HEK293 (cell line): ENCODE data around the gene DRD4.

Source experiments
- CTCF ChIA-PET: fragments of 350-600 bp; formaldehyde crosslinking; extraction: SDS; loops from one replicate; lab custom pipeline; 2021; ENCODE audit warnings: antibody characterized with exemption; lab: Yijun Ruan, JAX
- POLR2A ChIA-PET: fragments of 300-600 bp; formaldehyde crosslinking; extraction: SDS; loops from one replicate; lab custom pipeline; 2020; ENCODE audit warnings: antibody characterized with exemption, inconsistent platforms; lab: Yijun Ruan, JAX
- H3K27ac ChIP-seq: fragments of 200-500 bp; sonication (Bioruptor generic); 2 replicates; pipeline ENCODE4 v1.5.1; 2014; ENCODE audit warnings: low read depth, low read length, control low read depth, inconsistent platforms; ENCODE audit errors: extremely low read depth
- H3K36me3 ChIP-seq, 2 experiments: fragments of 200-500 bp in 1 of 2; sonication (Bioruptor generic) in 1 of 2; 1 replicate in 1 of 2; 2 replicates in 1 of 2; pipeline ENCODE4 v1.5.1; 2014 to 2017; ENCODE audit warnings: inconsistent platforms in 2 of 2, low read length in 2 of 2; ENCODE audit not compliant: control insufficient read depth in 2 of 2, insufficient read depth in 1 of 2
- H3K4me1 ChIP-seq: fragments of 200-500 bp; sonication (Bioruptor generic); 2 replicates; pipeline ENCODE4 v1.5.1; 2014; ENCODE audit warnings: mild to moderate bottlenecking, low read length, inconsistent platforms; ENCODE audit not compliant: control insufficient read depth, insufficient read depth
- H3K4me3 ChIP-seq: 2 replicates; pipeline ENCODE4 v1.5.1; 2011; ENCODE audit warnings: low read depth, mild to moderate bottlenecking, control low read depth, low read length, moderate library complexity
- H3K9me3 ChIP-seq: fragments of 200-500 bp; sonication (Bioruptor generic); 2 replicates; pipeline ENCODE4 v1.5.1; 2014; ENCODE audit warnings: low read depth, low read length, inconsistent platforms; ENCODE audit not compliant: control insufficient read depth, insufficient read depth
- BCL11A ChIP-seq: fragments of 450-650 bp; formaldehyde crosslinking; IDR thresholded peaks from 2 replicates; pipeline ENCODE4 v1.5.1; 2016; ENCODE audit warnings: low read depth, missing biosample characterization, missing genetic modification characterization
- KLF16 ChIP-seq: fragments of 450-650 bp; formaldehyde crosslinking; IDR thresholded peaks from 2 replicates; pipeline ENCODE4 v1.5.1; 2017; ENCODE audit warnings: missing biosample characterization, missing genetic modification characterization
- KLF8 ChIP-seq: fragments of 450-650 bp; formaldehyde crosslinking; IDR thresholded peaks from 2 replicates; pipeline ENCODE4 v1.5.1; 2016; ENCODE audit warnings: missing biosample characterization, missing genetic modification characterization
- MZF1 ChIP-seq: fragments of 450-650 bp; formaldehyde crosslinking; IDR thresholded peaks from 2 replicates; pipeline ENCODE4 v1.5.1; 2017; ENCODE audit warnings: missing biosample characterization, missing genetic modification characterization, borderline replicate concordance
- WT1 ChIP-seq: fragments of 450-650 bp; formaldehyde crosslinking; IDR thresholded peaks from 2 replicates; pipeline ENCODE4 v1.5.1; 2016; ENCODE audit warnings: missing biosample characterization, missing genetic modification characterization
- ZFP3 ChIP-seq: fragments of 450-650 bp; formaldehyde crosslinking; IDR thresholded peaks from 2 replicates; pipeline ENCODE4 v1.5.1; 2016; ENCODE audit warnings: low read depth, missing biosample characterization, missing genetic modification characterization
- ZIC2 ChIP-seq: fragments of 450-650 bp; formaldehyde crosslinking; IDR thresholded peaks from 2 replicates; pipeline ENCODE4 v1.5.1; 2016; ENCODE audit warnings: missing biosample characterization, missing genetic modification characterization
- ZNF132 ChIP-seq: fragments of 450-650 bp; formaldehyde crosslinking; IDR thresholded peaks from 2 replicates; pipeline ENCODE4 v1.5.1; 2017; ENCODE audit warnings: missing biosample characterization, missing genetic modification characterization, borderline replicate concordance
- ZNF146 ChIP-seq: fragments of 450-650 bp; formaldehyde crosslinking; IDR thresholded peaks from 2 replicates; pipeline ENCODE4 v1.5.1; 2016; ENCODE audit warnings: missing biosample characterization, missing genetic modification characterization
- ZNF175 ChIP-seq: fragments of 450-650 bp; formaldehyde crosslinking; IDR thresholded peaks from 2 replicates; pipeline ENCODE4 v1.5.1; 2016; ENCODE audit warnings: missing biosample characterization, missing genetic modification characterization
- ZNF184 ChIP-seq: fragments of 450-650 bp; IDR thresholded peaks from 2 replicates; pipeline ENCODE4 v1.5.1; 2018; ENCODE audit warnings: missing biosample characterization, mild to moderate bottlenecking, missing genetic modification characterization
- ZNF214 ChIP-seq: fragments of 450-650 bp; formaldehyde crosslinking; IDR thresholded peaks from 2 replicates; pipeline ENCODE4 v1.5.1; 2017; ENCODE audit warnings: missing biosample characterization, mild to moderate bottlenecking, missing genetic modification characterization, borderline replicate concordance
- ZNF221 ChIP-seq: fragments of 450-650 bp; formaldehyde crosslinking; IDR thresholded peaks from 2 replicates; pipeline ENCODE4 v1.5.1; 2017; ENCODE audit warnings: missing biosample characterization, missing genetic modification characterization, borderline replicate concordance
- ZNF274 ChIP-seq, 2 experiments: fragments of 200-500 bp in 1 of 2; fragments of 450-650 bp in 1 of 2; sonication (Bioruptor generic) in 1 of 2; formaldehyde crosslinking in 1 of 2; IDR thresholded peaks; 2 replicates each; pipeline versions ENCODE4 v1.5.1 to v1.6.1; 2014 to 2016; ENCODE audit warnings: borderline replicate concordance in 1 of 2, inconsistent platforms in 1 of 2, low read length in 1 of 2, missing biosample characterization in 1 of 2, missing genetic modification characterization in 1 of 2
- ZNF341 ChIP-seq: fragments of 450-650 bp; formaldehyde crosslinking; IDR thresholded peaks from 2 replicates; pipeline ENCODE4; 2016; ENCODE audit warnings: low read depth, missing biosample characterization, missing genetic modification characterization
- ZNF521 ChIP-seq: fragments of 450-650 bp; formaldehyde crosslinking; IDR thresholded peaks from 2 replicates; pipeline ENCODE4 v1.5.1; 2017; ENCODE audit warnings: missing biosample characterization, mild to moderate bottlenecking, missing genetic modification characterization
- ZNF558 ChIP-seq: fragments of 450-650 bp; formaldehyde crosslinking; IDR thresholded peaks from 2 replicates; pipeline ENCODE4 v1.5.1; 2016; ENCODE audit warnings: missing biosample characterization, missing genetic modification characterization
- ZNF561 ChIP-seq: fragments of 450-650 bp; IDR thresholded peaks from 2 replicates; pipeline ENCODE4 v1.5.1; 2018; ENCODE audit warnings: missing biosample characterization, missing genetic modification characterization, borderline replicate concordance
- ZNF623 ChIP-seq: fragments of 450-650 bp; formaldehyde crosslinking; IDR thresholded peaks from 2 replicates; pipeline ENCODE4 v1.5.1; 2016; ENCODE audit warnings: missing biosample characterization, missing genetic modification characterization
- ZNF701 ChIP-seq: fragments of 450-650 bp; formaldehyde crosslinking; IDR thresholded peaks from 2 replicates; pipeline ENCODE4 v1.5.1; 2016; ENCODE audit warnings: missing biosample characterization, missing genetic modification characterization
- ZNF785 ChIP-seq: fragments of 450-650 bp; formaldehyde crosslinking; IDR thresholded peaks from 2 replicates; pipeline ENCODE4 v1.5.1; 2016; ENCODE audit warnings: missing biosample characterization, missing genetic modification characterization
- TF ChIP-seq, protein P1 (sequence below): fragments of 450-650 bp; formaldehyde crosslinking; IDR thresholded peaks from 2 replicates; pipeline ENCODE4 v1.5.1; 2016; ENCODE audit warnings: missing biosample characterization, missing genetic modification characterization
- TF ChIP-seq, protein P2 (sequence below): fragments of 450-650 bp; formaldehyde crosslinking; IDR thresholded peaks from 2 replicates; pipeline ENCODE4 v1.5.1; 2016; ENCODE audit warnings: missing biosample characterization, missing genetic modification characterization
- TF ChIP-seq, protein P3 (sequence below): fragments of 450-650 bp; formaldehyde crosslinking; IDR thresholded peaks from 2 replicates; pipeline ENCODE4 v1.5.1; 2016; ENCODE audit warnings: missing biosample characterization, missing genetic modification characterization
- TF ChIP-seq, protein P4 (sequence below): fragments of 450-650 bp; formaldehyde crosslinking; IDR thresholded peaks from 2 replicates; pipeline ENCODE4 v1.5.1; 2016; ENCODE audit warnings: missing biosample characterization, missing genetic modification characterization
- TF ChIP-seq, protein P5 (sequence below): fragments of 450-650 bp; formaldehyde crosslinking; IDR thresholded peaks from 2 replicates; pipeline ENCODE4 v1.5.1; 2016; ENCODE audit warnings: missing biosample characterization, missing genetic modification characterization
- TF ChIP-seq, protein P6 (sequence below): fragments of 450-650 bp; formaldehyde crosslinking; IDR thresholded peaks from 2 replicates; pipeline ENCODE4 v1.5.1; 2016; ENCODE audit warnings: missing biosample characterization, missing genetic modification characterization

DRD4 gene

DNA sequence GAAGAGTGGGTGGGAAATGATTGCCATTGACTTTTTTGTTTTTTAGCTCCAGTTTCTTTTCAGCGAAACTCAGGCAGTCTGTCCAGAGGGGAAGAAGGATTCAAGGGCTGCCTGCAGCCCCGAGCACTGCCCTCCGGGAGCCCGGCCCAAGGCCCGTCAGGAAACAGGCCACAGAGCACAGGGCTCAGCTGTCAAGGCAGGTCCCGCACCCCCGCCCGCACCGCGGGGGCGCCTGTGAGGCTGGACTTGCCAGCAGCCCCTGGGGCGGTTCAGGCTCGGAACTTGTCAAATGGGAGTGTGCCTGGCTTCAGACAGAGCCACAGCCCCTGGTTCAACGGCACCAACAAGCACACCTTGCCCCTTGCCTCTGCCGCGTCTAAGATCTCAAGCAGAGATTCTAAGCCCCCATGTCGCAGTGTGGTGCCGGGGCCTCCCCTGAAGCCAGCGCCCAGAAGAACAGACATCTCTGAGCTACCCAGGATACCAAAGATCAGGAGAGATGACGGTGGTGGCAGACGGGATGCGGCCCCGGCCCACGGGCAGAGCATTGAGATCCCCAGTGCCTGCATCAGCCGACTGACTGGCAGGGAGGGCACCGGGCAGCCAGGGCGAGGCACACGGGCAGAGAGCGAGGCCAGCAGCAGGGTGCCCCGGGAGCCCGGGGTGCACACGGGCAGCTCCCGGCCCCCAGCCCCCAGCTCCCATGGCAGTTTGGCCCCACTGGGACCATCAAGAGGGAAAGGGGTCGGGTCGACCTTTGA lies 29.9 kb upstream of the DRD4 start:
- Histone ChIP-seq H3K27ac (no peak overlapping the region), H3K4me3 (no peak overlapping the region), H3K4me1 (no peaks in the 10 kb centered on the region)
- no peak for TF ChIP-seq WT1 (tag by site-specific recombination)
- TF ChIP-seq ZNF623 = no peak
- no peak for TF ChIP-seq ZNF558 (tag by site-specific recombination)
- no peak for TF ChIP-seq KLF8 (tag by site-specific recombination)
- no peak for TF ChIP-seq ZNF561 (tag by site-specific recombination)
- TF ChIP-seq ZNF785 (tag by site-specific recombination) = no peak
- TF ChIP-seq ZNF132 (tag by site-specific recombination) = no peak
- TF ChIP-seq, protein P1, sequence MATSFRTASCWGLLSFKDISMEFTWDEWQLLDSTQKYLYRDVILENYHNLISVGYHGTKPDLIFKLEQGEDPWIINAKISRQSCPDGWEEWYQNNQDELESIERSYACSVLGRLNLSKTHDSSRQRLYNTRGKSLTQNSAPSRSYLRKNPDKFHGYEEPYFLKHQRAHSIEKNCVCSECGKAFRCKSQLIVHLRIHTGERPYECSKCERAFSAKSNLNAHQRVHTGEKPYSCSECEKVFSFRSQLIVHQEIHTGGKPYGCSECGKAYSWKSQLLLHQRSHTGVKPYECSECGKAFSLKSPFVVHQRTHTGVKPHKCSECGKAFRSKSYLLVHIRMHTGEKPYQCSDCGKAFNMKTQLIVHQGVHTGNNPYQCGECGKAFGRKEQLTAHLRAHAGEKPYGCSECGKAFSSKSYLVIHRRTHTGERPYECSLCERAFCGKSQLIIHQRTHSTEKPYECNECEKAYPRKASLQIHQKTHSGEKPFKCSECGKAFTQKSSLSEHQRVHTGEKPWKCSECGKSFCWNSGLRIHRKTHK (tag by site-specific recombination) = no peak
- no peak for TF ChIP-seq ZNF274 (IDR thresholded peaks at IDR 0.05; ENCODE audit: low read length)
- TF ChIP-seq ZNF274 (tag by site-specific recombination; IDR thresholded peaks at IDR 0.05; ENCODE audit: borderline replicate concordance) = no peak
- TF ChIP-seq, protein P2, sequence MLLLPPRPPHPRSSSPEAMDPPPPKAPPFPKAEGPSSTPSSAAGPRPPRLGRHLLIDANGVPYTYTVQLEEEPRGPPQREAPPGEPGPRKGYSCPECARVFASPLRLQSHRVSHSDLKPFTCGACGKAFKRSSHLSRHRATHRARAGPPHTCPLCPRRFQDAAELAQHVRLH (tag by site-specific recombination) = no peak
- TF ChIP-seq, protein P3, sequence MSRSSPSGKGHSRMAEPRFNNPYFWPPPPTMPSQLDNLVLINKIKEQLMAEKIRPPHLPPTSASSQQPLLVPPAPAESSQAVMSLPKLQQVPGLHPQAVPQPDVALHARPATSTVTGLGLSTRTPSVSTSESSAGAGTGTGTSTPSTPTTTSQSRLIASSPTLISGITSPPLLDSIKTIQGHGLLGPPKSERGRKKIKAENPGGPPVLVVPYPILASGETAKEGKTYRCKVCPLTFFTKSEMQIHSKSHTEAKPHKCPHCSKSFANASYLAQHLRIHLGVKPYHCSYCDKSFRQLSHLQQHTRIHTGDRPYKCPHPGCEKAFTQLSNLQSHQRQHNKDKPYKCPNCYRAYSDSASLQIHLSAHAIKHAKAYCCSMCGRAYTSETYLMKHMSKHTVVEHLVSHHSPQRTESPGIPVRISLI (tag by site-specific recombination) = no peak
- no peak for TF ChIP-seq ZNF701
- TF ChIP-seq KLF16 (tag by site-specific recombination) = no peak
- TF ChIP-seq MZF1 = no peak
- no peak for TF ChIP-seq ZNF521 (tag by site-specific recombination)
- TF ChIP-seq ZNF175 (tag by site-specific recombination) = no peak
- no peak for TF ChIP-seq ZNF146
- TF ChIP-seq ZNF184 (tag by site-specific recombination) = no peak
- TF ChIP-seq ZNF214 (tag by site-specific recombination) = no peak
- TF ChIP-seq, all 188 proteins: peak for 0
- no peaks in the 10 kb centered on the region for H3K9me3 ChIP-seq
- ChIA-PET POLR2A (no interaction called here), CTCF (interaction anchor here (0.6 to 0.7 kb wide), 2 partner anchors 108 to 177 kb away, joined by 3 to 4 read pairs; no protein-coding TSS in a partner anchor)
- peaks cover 12 to 95% of the 10 kb centered on the region in 2 experiments; a peak in 2 of 3 replicates for H3K36me3 ChIP-seq

DNA sequence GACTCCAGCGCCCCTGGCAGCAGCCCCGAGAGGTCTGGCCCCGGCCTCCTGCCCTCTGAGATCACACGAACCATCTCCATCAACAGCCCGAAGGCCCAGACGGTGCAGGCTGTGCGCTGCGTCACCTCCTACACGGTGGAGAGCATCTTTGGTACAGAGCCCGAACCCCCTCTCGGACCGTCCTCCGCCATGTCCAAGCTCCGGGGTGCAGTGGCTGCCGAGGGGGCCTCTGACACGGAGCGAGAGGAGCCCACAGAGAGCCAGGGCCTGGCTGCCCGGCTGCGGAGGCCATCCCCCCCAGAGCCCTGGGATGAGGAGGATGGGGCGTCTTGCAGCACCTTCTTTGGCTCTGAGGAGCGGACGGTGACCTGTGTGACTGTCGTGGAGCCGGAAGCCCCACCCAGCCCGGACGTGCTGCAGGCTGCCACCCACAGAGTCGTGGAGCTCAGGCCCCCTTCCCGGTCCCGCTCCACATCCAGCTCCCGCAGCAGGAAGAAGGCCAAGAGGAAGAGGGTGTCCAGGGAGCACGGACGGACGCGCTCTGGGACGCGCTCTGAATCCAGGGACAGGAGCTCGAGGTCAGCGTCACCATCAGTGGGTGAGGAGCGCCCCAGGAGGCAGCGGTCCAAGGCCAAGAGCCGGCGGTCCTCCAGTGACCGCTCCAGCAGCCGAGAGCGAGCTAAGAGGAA lies 29.0 kb upstream of the DRD4 start:
- ChIA-PET CTCF (no interaction called here), POLR2A (no interaction called here)
- Histone ChIP-seq H3K4me3 (no peak overlapping the region), H3K36me3 (peaks cover 6 to 98% of the 10 kb centered on the region in 2 experiments; a peak in 2 of 3 replicates), H3K4me1 (no peaks in the 10 kb centered on the region), H3K27ac (no peak overlapping the region), H3K9me3 (no peaks in the 10 kb centered on the region)
- TF ChIP-seq BCL11A (tag by site-specific recombination) = no peak
- no peak for TF ChIP-seq ZNF221 (tag by site-specific recombination)
- TF ChIP-seq, protein P4, sequence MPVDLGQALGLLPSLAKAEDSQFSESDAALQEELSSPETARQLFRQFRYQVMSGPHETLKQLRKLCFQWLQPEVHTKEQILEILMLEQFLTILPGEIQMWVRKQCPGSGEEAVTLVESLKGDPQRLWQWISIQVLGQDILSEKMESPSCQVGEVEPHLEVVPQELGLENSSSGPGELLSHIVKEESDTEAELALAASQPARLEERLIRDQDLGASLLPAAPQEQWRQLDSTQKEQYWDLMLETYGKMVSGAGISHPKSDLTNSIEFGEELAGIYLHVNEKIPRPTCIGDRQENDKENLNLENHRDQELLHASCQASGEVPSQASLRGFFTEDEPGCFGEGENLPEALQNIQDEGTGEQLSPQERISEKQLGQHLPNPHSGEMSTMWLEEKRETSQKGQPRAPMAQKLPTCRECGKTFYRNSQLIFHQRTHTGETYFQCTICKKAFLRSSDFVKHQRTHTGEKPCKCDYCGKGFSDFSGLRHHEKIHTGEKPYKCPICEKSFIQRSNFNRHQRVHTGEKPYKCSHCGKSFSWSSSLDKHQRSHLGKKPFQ (tag by site-specific recombination) = no peak
- no peak for TF ChIP-seq ZNF341 (tag by site-specific recombination)
- TF ChIP-seq, protein P5, sequence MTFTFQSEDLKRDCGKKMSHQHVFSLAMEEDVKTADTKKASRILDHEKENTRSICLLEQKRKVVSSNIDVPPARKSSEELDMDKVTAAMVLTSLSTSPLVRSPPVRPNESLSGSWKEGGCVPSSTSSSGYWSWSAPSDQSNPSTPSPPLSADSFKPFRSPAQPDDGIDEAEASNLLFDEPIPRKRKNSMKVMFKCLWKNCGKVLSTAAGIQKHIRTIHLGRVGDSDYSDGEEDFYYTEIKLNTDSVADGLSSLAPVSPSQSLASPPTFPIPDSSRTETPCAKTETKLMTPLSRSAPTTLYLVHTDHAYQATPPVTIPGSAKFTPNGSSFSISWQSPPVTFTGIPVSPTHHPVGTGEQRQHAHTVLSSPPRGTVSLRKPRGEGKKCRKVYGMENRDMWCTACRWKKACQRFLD (tag by site-specific recombination) = no peak
- no peak for TF ChIP-seq ZIC2 (tag by site-specific recombination)
- TF ChIP-seq ZFP3 (tag by site-specific recombination) = no peak
- TF ChIP-seq, protein P6, sequence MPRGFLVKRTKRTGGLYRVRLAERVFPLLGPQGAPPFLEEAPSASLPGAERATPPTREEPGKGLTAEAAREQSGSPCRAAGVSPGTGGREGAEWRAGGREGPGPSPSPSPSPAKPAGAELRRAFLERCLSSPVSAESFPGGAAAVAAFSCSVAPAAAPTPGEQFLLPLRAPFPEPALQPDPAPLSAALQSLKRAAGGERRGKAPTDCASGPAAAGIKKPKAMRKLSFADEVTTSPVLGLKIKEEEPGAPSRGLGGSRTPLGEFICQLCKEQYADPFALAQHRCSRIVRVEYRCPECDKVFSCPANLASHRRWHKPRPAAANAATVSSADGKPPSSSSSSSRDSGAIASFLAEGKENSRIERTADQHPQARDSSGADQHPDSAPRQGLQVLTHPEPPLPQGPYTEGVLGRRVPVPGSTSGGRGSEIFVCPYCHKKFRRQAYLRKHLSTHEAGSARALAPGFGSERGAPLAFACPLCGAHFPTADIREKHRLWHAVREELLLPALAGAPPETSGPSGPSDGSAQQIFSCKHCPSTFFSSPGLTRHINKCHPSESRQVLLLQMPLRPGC = no peak
- TF ChIP-seq, protein P2 (tag by site-specific recombination) = no peak
